ENCODE data around the gene FBXO24.

GRCh38 chr7:100561491-100562194 is 24.5 kb upstream of the FBXO24 start:
- TF ChIP-seq POLR2A (IDR thresholded peaks at IDR 0.05; ENCODE audit: low read length), result no peak
- no peak for TF ChIP-seq GATA1 (IDR thresholded peaks at IDR 0.05; ENCODE audit: low read depth, low read length)
